Testis (tissue), 2 donors: Measurements from ENCODE around the gene ANKRD55.

ENCODE experiments used
- CTCF ChIP-seq, 3 experiments: fragments of 450-650 bp in 2 of 3; fragments of 200-600 bp in 1 of 3; sonication (generic) in 1 of 3; IDR thresholded peaks; one replicate each; pipeline ENCODE4 v1.5.1; 2016 to 2019; ENCODE audit warnings: antibody characterized with exemption in 3 of 3, mild to moderate bottlenecking in 2 of 3, moderate library complexity in 1 of 3
- POLR2A ChIP-seq: fragments of 450-650 bp; IDR thresholded peaks from one replicate; pipeline ENCODE4 v1.6.1; 2017; ENCODE audit warnings: antibody characterized with exemption, mild to moderate bottlenecking, moderate library complexity

DNA sequence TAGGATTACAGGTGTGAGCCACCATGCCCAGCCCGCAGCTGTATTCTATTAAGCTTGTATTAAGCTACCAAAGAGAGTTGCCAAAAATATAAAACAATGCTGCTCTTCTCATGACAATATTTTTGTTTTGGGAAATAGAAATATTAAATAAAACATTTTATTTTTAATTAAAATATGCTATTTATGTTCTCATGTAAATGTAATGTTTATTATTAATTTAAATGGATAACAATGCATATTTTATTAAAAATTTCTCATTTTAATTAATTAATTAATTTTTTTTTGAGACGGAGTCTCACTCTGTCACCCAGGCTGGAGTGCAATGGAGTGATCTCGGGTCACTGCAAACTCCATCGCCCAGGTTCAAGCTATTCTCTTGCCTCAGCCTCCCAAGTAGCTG, 117.5 kb downstream of the ANKRD55 start:
- TF ChIP-seq CTCF (IDR thresholded peaks at IDR 0.05) (no peak), POLR2A (no peak)
